ENCODE data around the gene CTAGE15.
"Not testable (repeated sequence)": the region's sequence is repeated elsewhere in the genome, so short reads cannot be mapped to it uniquely, and the experiment has no call there.

CTAGE15 gene

GRCh38 chr7:143571501-143571900, at the start of gene CTAGE15:
TSS of gene CTAGE15 (plus strand) at chr7:143571801. CDS start at chr7:143571818, 17 bp downstream.
- DNase-seq (ENCODE audit: low spot score): not testable (repeated sequence)

- not testable (repeated sequence) for DNase-seq (ENCODE audit: low spot score)
Observed at GRCh38 chr7:143522309-143522916, 49.2 kb upstream of the CTAGE15 start.

- DNase-seq (ENCODE audit: low spot score): not testable (repeated sequence)
Observed at GRCh38 chr7:143531169-143531926, 40.3 kb upstream of the CTAGE15 start.

DNA sequence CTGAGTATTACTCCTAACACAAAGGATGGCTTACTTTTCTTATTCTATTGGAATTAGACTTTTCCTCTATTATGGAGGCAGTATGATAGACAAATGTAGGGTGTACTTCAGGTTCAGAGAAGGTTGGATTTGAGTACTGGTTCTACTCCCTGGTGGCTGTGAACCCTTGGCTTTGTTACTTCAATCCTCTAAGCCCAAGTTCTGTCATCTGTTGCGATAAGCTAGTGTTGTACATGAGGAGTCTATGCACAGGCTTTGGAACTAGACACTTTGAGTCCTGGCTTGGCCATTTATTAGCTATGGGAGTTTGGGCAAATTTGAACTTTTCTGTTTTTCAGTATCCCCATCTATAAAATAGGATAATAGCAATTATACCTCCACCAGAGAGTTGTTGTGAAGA, 39.7 kb upstream of the CTAGE15 start:
- DNase-seq (ENCODE audit: low spot score): not testable (repeated sequence)

GRCh38 chr7:143533213-143533839, 38.3 kb upstream of the CTAGE15 start:
- not testable (repeated sequence) for DNase-seq (ENCODE audit: low spot score)

GRCh38 chr7:143536443-143536842, 35.2 kb upstream of the CTAGE15 start:
- not testable (repeated sequence) for DNase-seq (ENCODE audit: low spot score)

GRCh38 chr7:143543288-143544038, 28.1 kb upstream of the CTAGE15 start:
- not testable (repeated sequence) for DNase-seq (ENCODE audit: low spot score)

DNA sequence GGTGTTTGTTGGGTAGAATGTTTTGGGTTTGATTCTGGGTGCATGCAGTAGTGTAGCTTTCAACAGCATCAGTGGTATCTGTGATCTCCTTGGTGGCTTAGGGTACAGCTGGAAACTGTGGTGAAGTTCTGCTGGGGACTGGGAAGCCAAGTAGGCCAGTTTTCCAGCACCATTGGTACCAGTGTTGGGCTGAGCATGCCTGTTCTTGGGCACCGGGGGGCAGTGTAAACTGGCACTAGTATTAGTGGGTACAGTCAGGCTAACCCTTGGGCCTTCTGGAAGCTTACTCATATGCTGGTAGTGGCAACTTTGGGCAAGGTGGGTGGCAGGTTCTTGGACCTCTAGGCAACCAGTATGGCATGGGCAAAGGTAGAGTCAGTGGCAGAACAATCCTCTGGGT, 15.6 kb upstream of the CTAGE15 start:
- not testable (repeated sequence) for DNase-seq (ENCODE audit: low spot score)

DNA sequence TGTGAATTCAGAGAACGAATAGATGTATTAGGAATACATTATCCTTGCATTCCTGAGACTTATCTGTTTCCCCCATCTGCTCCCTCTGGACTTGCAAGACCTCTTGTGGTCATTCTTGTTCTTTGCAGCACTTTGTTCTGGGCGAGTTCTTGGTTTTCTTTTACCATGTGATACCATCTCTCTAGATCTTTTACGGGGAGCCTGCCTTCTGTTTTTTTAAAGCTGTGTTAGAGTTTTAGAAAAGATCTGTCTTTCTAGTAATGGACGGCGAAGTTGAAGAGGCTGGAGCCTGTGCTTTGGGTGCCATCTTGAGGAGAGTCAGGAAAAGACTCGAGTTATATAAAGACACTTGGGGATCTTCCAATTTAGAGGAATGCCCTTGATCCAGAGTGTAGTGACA, 8.3 kb upstream of the CTAGE15 start:
- not testable (repeated sequence) for DNase-seq (ENCODE audit: low spot score)

- DNase-seq (ENCODE audit: low spot score): not testable (repeated sequence)
Observed at GRCh38 chr7:143566001-143566400, 5.6 kb upstream of the CTAGE15 start.

DNA sequence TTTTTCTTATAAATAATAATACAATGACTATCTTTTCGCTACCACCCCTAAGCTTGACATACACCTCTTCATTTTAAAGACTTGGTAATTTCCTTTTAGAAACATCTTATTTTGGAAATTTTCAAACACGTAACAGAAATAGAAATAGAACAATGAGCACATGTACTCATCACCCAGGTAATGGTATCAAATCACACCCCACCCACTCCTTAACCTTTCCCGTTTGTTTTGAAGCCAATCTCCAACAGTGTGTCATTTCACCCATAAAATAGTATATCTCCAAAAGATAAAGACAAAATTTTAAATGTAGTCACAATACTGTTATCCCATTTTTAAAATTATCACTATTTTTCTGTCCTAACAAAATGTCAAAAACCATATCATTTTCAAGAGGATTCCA, 16.6 kb downstream of the CTAGE15 start:
- DNase-seq (ENCODE audit: low spot score): not testable (repeated sequence)

- not testable (repeated sequence) for DNase-seq (ENCODE audit: low spot score)
Observed at GRCh38 chr7:143589897-143590296, 18.3 kb downstream of the CTAGE15 start.

GRCh38 chr7:143598086-143598485, 26.5 kb downstream of the CTAGE15 start:
- not testable (repeated sequence) for DNase-seq (ENCODE audit: low spot score)

GRCh38 chr7:143603549-143603948, 31.9 kb downstream of the CTAGE15 start:
- DNase-seq (ENCODE audit: low spot score): not testable (repeated sequence)

GRCh38 chr7:143606088-143606487, 34.5 kb downstream of the CTAGE15 start:
- DNase-seq (ENCODE audit: low spot score): not testable (repeated sequence)

GRCh38 chr7:143615545-143615944, 43.9 kb downstream of the CTAGE15 start:
- DNase-seq (ENCODE audit: low spot score): not testable (repeated sequence)

- DNase-seq (ENCODE audit: low spot score): not testable (repeated sequence)
Observed at GRCh38 chr7:143617204-143617603, 45.6 kb downstream of the CTAGE15 start.

GRCh38 chr7:143620058-143620457, 48.5 kb downstream of the CTAGE15 start:
- not testable (repeated sequence) for DNase-seq (ENCODE audit: low spot score)

GRCh38 chr7:143620646-143621045, 49.0 kb downstream of the CTAGE15 start, which contains the start of gene TCAF2:
TSS of gene TCAF2 (plus strand) at chr7:143620974.
- DNase-seq (ENCODE audit: low spot score): not testable (repeated sequence)

GRCh38 chr7:143621175-143621574, 49.6 kb downstream of the CTAGE15 start:
- not testable (repeated sequence) for DNase-seq (ENCODE audit: low spot score)

DNA sequence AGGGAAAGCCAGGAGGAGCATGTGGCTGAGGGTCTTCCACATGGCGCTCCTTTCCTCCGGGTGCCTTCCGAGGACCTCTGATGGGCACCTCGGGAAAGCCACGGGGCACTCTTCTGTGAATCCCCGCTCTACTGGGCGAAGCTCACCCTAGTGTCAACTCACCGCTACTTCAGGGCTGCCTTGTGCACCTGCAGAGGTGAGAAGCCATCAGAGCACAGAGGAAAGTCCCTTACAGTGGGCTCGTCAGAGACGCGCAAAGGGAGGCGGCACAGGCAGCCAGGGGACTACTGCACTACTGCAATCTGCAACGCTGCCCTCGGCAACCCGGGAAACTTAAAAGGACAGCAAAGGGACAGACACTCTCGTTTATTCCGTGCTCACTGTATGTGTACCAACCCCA, 50.5 kb downstream of the CTAGE15 start:
- DNase-seq (ENCODE audit: low spot score): not testable (repeated sequence)

All from AG08396 (cell line).